ENCODE measurements around the gene CERT1.
"Not testable (repeated sequence)": the region's sequence is repeated elsewhere in the genome, so short reads cannot be mapped to it uniquely, and the experiment has no call there.

The CERT1 gene

DNA sequence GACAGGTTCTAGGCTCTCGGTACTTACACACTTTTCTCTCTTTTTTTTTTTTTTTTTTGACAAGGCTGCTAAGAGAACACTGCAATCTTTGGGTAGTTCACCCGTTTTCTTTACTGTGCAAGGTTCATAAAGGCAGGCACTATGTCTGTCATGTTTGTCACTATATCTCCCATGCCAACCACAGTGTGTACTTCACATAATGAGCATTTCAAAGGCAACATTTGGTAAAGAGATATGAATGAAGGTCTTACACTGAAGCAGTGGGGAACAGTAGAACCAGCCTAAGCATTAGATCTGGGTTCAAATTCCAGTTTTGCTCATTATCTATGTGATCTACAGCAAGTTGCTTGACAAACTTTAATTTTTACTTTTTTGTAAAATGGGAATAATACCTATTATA, 175.9 kb downstream of the CERT1 start:
- TF ChIP-seq TARDBP (IDR thresholded peaks at IDR 0.05) = no peak
- no peak for TF ChIP-seq HDGF (IDR thresholded peaks at IDR 0.05; ENCODE audit: borderline replicate concordance)
- TF ChIP-seq FOXK2 (IDR thresholded peaks at IDR 0.05) = no peak
- no peak for TF ChIP-seq FOXA1 (IDR thresholded peaks at IDR 0.05)
- TF ChIP-seq BHLHE40 (IDR thresholded peaks at IDR 0.05; ENCODE audit: borderline replicate concordance) = no peak
- TF ChIP-seq ARNT (IDR thresholded peaks at IDR 0.05) = no peak
- TF ChIP-seq, protein P1, sequence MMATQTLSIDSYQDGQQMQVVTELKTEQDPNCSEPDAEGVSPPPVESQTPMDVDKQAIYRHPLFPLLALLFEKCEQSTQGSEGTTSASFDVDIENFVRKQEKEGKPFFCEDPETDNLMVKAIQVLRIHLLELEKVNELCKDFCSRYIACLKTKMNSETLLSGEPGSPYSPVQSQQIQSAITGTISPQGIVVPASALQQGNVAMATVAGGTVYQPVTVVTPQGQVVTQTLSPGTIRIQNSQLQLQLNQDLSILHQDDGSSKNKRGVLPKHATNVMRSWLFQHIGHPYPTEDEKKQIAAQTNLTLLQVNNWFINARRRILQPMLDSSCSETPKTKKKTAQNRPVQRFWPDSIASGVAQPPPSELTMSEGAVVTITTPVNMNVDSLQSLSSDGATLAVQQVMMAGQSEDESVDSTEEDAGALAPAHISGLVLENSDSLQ (IDR thresholded peaks at IDR 0.05) = no peak
- no peak for TF ChIP-seq CTBP1 (IDR thresholded peaks at IDR 0.05; ENCODE audit: borderline replicate concordance)
- TF ChIP-seq ZNF384 (IDR thresholded peaks at IDR 0.05) = no peak
- TF ChIP-seq SUZ12 (IDR thresholded peaks at IDR 0.05) = no peak
- no peak for TF ChIP-seq FOXM1 (IDR thresholded peaks at IDR 0.05; ENCODE audit: borderline replicate concordance)
- no peak for DNase-seq (ENCODE audit: extremely low spot score)
- POLR2A ChIA-PET = no interaction called here
- CTCF ChIA-PET = no interaction called here

DNA sequence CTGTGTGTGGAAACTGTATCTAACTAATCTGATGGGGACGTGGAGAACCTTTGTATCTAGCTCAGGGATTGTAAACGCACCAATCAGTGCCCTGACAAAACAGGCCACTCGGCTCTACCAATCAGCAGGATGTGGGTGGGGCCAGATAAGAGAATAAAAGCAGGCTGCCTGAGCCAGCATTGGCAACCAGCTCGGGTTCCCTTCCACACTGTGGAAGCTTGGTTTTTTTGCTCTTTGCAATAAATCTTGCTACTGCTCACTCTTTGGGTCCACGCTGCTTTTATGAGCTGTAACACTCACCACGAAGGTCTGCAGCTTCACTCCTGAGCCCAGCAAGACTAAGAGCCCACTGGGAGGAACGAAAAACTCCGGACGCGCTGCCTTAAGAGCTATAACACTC, 177.0 kb downstream of the CERT1 start:
- DNase-seq (ENCODE audit: extremely low spot score); CTCF ChIA-PET: not testable (repeated sequence)
- POLR2A ChIA-PET = interaction anchor here (1.1 kb wide), 1 partner anchor 98 kb away, joined by 3 read pairs; the partner anchor contains the start of gene ANKRD31

DNA sequence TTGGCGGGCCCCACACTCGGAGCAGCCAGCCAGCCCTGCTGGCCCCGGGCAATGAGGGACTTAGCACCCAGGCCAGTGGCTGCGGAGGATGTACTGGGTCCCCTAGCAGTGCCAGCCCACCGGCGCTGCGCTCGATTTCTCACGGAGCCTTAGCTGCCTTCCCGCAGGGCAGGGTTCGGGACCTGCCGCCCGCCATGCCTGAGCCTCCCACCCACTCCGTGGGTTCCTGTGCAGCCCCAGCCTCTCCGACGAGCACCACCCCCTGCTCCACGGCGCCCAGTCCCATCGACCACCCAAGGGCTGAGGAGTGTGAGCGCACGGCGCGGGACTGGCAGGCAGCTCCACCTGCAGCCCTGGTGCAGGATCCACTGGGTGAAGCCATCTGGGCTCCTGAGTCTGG, 177.7 kb downstream of the CERT1 start:
- CTCF ChIA-PET; DNase-seq (ENCODE audit: extremely low spot score): not testable (repeated sequence)

DNA sequence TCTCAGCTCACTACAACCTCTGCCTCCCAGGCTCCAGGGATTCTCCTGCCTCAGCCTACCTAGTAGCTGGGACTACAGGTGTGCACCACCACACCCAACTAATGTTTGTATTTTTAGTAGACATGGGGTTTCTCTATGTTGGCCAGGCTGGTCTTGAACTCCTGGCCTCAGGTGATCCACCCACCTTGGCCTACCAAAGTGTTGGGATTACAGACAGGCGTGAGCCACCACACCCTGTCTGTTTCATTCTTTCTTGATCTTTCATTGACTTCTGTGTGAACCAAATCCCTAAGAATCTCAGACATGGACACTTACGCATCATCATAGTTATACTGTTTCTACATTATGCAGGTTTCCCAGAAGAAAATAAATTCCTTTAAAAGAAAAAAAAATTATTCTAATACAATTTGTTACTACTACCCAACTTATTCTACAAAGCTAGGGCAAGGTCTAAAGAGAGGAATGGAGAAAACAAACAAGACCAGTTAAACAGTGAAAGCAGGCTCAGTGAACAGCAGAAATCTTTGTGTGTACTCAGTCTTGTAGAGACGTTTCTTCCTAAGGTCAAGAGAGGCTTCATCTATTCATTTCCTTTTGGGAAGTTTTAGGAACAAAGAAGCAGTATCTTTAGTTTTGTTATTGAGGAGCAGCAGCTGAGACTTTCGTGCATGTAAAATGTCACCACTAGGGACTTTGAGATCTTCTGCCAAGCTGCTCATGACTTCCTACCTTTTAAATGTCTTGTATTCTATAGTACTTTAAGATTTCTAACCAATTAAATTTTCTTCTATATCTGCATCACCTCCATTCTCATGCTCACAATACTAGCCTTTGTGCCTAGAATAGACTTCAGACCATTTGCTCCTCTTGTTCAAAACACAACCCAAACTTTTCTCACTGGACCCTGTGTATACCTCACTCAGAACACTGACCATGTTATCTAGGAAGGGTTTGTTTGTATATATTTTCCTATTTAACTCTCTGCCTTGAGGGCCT, 180.0 kb downstream of the CERT1 start:
- TF ChIP-seq, protein P1 (IDR thresholded peaks at IDR 0.05) = no peak
- TF ChIP-seq HDGF (IDR thresholded peaks at IDR 0.05; ENCODE audit: borderline replicate concordance) = no peak
- no peak for TF ChIP-seq NFRKB (IDR thresholded peaks at IDR 0.05)
- TF ChIP-seq ZNF384 (IDR thresholded peaks at IDR 0.05) = no peak
- TF ChIP-seq FOXA1 (IDR thresholded peaks at IDR 0.05) = no peak
- no peak for TF ChIP-seq FOXK2 (IDR thresholded peaks at IDR 0.05)
- ChIA-PET POLR2A (no interaction called here), CTCF (interaction anchor here (0.6 kb wide), 1 partner anchor 29 kb away, joined by 3 read pairs; no protein-coding TSS in a partner anchor)
- no peak for DNase-seq (ENCODE audit: extremely low spot score)

More for the DNA sequence above, 177.7 kb downstream of the CERT1 start:
- POLR2A ChIA-PET = interaction anchor here (1.1 kb wide), 1 partner anchor 97 kb away, joined by 3 read pairs; the partner anchor contains the start of gene ANKRD31

DNA sequence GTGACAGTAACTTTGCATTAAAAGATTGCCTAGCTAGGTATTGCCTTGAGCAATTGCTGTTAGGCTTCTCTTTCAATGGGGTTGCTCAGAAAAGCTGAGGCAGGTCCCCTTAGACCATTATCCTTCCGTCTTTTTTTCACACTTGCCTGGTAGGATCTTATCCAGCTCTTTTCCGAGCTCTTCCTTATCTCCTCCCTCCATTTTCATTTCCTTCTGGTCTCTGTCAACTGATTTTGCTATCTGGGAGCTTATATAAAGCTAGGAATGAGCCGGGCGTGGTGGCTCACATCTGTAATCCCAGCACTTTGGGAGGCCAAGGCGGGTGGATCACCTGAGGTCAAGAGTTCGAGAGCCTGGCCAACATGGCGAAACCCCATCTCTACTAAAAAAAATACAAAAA, 181.0 kb downstream of the CERT1 start:
- ChIA-PET CTCF (no interaction called here), POLR2A (interaction anchor here (1.4 kb wide), 1 partner anchor 94 kb away, joined by 4 read pairs; the partner anchor contains the start of gene ANKRD31)
- no peak for DNase-seq (ENCODE audit: extremely low spot score)
- TF ChIP-seq ARNT (IDR thresholded peaks at IDR 0.05) (no peak), CTBP1 (IDR thresholded peaks at IDR 0.05; ENCODE audit: borderline replicate concordance) (no peak), FOXM1 (IDR thresholded peaks at IDR 0.05; ENCODE audit: borderline replicate concordance) (no peak), FOXK2 (IDR thresholded peaks at IDR 0.05) (no peak), LEF1 (IDR thresholded peaks at IDR 0.05; ENCODE audit: borderline replicate concordance) (no peak), FOXA1 (IDR thresholded peaks at IDR 0.05) (no peak), SUZ12 (IDR thresholded peaks at IDR 0.05) (no peak), NFRKB (IDR thresholded peaks at IDR 0.05) (no peak), ZNF384 (IDR thresholded peaks at IDR 0.05) (no peak)

All from HEK293T (cell line).